NCI-H748 (cell line): ENCODE results near the gene ADGRL3.

ENCODE experiments used
- DNase-seq: peaks from one replicate; lab custom pipeline; 2025; ENCODE audit not compliant: unreplicated experiment; lab: John Stamatoyannopoulos, UW

ADGRL3 gene

DNA sequence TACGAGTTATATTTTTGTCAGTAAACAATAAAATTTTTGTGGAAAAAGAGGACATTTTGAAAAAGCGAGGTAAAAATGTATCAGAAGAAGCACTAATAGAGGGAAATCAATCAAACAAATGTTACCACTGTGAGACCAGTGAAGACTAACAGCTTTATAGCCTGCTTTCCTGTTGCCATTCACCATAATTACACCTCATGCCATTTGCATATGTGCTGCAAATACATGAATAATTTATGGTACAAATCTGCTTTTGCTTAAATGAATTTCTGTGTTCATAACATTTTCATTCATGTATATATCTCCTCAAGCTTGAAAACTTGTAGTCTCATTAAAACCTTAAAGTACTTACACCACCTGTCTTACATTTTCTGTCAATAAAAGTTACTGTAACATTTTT is 830.8 kb downstream of the ADGRL3 start:
- DNase-seq: no peak

DNA sequence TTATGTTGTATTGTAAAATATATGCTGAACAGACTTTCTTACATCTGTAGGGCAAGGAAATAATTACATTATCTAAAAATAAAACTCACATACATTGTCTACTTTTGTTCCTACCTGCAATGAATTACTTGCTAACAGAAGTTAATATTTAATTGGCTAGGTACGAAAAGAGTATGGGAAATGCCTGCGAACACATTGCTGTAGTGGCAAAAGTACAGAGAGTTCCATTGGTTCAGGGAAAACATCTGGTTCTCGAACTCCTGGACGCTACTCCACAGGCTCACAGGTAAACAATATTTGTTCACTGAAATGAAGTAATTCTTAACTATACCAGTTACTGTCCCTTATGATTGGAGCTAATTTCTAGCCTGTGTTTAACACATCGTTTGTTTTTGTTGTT is 837.4 kb downstream of the ADGRL3 start:
- DNase-seq: no peak

DNA sequence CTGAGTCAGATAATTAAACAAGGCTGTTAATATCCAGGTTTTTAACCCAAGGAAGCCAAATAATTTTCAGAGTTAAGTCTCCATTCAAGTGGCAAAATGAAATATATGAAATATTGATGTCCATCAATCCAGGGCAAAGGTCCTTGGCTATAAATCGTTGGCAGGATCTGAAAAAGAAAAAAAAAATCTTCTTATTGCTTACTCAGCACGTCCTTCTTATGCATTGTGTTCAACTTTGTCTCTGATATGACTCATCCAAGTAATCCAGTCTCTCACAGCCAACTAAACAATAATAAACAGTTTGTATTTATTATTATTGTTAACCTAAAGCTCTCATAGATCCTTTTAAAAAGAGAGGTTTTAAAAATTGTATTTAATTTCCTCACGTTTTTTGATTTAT is 851.2 kb downstream of the ADGRL3 start:
- no peak for DNase-seq

DNA sequence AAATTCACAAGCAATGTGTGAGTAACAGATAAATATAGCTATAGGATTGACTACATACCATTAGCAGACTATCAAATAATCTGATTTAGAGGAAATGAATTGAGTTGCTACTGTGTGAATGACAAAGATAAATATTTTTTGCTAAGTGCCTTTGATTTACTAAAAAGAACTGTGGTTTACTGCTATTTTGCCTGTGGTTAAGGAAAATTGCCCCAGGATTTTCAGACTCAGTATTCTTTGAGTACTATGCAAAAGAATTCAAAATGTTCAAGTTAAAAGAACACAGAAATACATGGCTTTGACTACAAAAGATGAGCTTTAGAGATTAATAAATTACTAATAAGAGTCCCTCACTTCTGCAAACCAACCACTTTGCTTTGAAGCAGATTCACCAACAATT is 853.8 kb downstream of the ADGRL3 start:
- no peak for DNase-seq

DNA sequence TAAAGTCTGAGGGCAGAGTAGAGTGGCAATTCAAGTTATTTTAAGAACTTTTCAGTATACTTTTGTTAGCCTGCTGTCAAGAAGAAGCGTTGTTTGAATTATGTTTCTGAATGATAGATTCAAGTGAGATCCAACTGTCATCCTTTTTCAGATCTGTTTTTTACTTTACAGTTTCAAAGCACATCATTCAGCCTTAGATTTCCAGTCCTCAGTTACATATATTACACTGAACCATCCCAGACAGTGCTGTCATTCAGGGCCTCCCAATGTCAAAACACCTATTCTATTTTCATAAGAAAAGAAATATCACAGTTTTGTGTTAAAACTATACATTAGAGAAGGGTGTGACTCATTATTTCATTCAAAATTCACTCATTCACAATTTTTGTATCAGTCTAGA is 856.9 kb downstream of the ADGRL3 start:
- no peak for DNase-seq

DNA sequence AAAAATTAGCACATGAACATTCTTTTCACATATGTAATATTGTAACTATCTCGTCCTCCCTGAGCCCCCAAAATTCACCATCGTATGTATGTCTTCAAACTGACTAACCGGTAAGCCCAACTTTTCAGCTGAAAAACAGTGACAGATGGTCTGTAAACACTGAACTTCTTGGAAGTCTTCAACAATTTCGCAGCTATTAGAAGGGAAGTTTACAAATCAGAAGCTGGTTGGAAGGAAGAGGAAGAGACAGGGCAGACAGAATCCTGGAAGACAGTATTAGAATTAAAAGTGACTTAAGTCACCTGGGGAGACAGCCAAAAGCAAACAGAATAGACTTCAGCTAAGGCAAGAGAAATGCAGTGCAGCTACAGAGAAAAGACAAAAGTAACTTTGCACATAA is 858.4 kb downstream of the ADGRL3 start:
- DNase-seq: no peak

DNA sequence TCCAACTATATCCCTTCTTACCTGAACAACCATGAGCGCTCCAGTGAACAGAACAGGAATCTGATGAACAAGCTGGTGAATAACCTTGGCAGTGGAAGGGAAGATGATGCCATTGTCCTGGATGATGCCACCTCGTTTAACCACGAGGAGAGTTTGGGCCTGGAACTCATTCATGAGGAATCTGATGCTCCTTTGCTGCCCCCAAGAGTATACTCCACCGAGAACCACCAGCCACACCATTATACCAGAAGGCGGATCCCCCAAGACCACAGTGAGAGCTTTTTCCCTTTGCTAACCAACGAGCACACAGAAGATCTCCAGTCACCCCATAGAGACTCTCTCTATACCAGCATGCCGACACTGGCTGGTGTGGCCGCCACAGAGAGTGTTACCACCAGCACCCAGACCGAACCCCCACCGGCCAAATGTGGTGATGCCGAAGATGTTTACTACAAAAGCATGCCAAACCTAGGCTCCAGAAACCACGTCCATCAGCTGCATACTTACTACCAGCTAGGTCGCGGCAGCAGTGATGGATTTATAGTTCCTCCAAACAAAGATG is 870.2 kb downstream of the ADGRL3 start:
- DNase-seq: no peak

DNA sequence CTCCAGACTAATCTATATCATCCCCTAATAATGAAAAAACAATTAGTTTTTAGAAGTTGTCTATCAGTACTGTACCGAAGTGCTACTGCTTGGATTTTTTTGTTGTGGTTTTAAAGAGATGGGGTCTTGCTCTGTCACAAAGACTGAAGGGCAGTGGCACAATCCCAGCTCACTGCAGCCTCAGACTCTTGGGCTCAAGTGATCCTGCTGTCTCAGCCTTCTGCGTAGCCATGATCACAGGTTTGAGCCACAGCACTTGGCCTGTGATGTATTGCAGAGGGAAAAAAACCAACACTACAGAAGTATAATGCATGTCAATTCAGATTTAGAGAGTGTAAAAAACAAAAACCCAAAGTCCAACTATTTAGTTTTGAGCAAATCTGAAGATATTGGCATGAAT is 875.0 kb downstream of the ADGRL3 start:
- no peak for DNase-seq

DNA sequence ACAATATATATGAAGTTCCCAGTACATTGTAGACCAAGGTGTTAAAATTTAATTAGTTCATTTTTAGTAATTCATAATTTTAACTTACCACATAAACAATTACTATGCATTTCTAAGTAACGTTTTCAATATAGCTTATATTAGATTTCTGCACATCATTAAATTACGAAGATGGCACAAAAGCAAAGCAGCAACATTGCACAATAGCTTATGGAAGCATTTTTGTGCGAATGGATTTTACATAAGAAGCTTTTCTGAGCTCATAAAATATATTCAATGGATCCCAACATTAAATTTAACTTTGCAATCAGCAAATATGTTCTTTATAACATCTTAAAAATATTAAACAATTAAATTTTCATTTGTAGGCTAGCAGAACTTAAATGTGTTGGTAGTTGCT is 875.4 kb downstream of the ADGRL3 start:
- DNase-seq: no peak

DNA sequence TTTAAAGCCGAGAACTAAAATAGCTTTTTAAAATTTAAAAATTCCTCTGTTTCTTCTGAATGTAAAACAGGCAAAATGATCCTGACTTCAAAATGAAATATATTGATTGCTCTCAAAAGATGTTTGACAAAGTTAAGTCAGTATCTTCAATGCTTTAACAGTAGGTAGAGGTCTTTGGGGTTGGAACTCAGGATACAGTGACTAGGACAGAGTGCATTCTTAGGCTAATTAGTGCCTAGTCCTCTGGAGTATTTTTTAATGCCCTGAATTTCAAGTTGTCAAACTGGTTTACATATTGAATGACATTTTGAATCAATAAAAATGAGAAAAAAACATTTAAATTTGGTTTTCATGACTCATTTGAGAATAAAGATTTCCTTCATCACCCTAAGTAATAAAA is 877.3 kb downstream of the ADGRL3 start:
- DNase-seq: no peak

DNA sequence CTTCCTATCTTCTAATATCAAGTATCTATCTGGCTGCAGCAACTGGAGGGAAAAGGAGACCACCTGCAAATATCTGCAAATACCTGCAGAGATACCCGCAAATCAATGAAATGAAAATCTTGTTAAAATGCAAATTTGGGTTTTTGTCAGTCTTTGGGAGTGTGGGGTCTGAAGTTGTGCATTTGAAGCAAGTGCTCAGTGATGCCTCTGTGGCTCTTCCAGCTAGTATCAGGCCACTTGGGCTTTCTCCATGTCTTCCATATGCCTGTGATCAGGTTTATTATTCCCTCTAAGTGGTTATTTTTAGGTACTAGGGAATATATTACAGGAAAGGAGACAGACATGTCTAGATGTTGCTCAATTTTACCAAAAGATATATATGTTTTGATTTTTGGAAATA is 880.3 kb downstream of the ADGRL3 start:
- no peak for DNase-seq

DNA sequence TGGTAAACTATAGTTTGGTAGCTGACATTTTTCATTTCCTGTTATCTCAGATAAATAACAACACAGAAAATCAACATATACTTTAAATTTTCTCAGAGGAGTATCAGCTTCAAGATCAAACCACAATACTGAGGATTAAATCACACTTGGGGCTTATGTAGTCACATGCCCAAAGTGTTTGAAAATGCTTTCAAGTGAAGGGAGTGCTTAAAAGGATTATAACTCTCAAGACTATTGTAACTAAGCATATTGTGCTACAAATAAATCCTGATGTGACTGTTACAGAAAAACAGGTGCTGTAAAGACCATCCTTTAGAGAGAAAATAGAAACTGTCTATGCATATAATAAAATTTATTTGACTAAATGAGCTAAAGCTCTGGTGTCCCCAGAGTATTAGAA is 887.6 kb downstream of the ADGRL3 start:
- DNase-seq: no peak

DNA sequence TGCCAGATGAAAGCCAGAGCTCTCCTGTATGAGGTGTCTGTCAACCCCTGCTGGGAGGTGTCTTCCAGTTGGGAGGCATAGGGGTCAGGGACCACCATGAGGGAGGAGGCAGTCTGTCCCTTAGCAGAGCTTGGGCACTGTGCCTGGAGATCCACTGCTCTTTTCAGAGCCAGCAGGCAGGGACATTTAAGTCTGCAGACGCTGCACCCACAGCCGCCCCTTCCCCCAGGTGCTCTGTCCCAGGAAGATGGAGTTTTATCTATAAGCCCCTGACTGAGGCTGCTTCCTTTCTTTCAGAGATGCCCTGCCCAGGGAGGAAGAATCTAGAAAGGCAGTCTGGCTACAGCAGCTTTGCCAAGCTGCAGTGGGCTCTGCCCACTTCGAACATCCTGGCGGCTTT is 893.6 kb downstream of the ADGRL3 start:
- no peak for DNase-seq

DNA sequence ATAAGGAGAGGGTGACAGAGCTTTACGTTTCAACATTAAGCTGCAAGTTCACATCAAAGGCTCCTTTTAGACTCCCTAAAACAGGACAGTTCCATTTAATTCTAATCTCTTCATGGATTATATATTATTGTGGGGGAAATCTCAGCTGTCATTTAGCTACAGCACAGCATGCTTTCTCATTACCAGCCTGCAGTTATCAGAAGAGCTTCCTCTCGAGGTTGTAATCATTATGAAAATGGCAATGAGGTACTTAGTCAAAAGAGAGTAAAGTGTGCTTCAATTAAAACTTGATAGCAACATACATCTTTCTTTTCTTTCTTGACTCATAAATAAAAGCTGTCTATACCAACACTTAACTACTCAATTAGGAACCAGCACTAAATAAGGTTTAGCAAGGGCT is 896.8 kb downstream of the ADGRL3 start:
- no peak for DNase-seq

DNA sequence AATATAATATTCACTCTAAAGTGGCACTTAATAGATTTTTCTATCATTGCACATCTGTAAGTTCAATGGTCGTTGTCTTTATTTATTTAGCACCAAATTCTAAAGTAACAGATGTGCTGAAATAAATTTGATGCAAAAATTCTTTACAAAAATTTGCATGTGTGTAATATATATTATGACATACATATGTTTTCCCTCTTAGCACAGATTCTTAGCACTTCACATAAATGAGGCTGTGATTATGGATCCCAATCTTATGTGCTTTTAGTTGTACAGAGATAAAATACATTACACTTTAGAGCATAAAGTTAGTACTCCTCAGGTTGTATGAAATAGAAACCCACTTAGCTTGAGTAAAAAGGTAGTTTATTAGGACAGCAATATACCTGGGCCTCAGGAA is 915.1 kb downstream of the ADGRL3 start:
- DNase-seq: no peak

DNA sequence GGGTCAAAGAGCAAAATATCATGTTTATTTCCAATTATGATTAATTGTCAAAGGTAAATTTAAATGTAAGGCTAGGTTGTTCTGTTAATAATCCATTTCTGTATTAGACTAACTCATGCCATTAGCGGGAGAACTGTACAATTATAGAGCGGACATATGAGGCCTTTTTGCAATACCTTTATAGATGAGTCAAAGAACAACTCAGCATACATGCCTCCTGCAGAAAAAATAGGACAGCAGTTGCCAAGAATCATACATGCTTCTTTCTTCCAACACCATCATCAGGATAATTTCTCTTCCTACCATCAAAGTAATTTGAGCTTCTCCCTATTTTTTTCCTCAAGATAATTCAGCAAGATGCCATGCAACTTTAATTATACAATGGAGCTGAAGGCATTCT is 917.8 kb downstream of the ADGRL3 start:
- DNase-seq: no peak

DNA sequence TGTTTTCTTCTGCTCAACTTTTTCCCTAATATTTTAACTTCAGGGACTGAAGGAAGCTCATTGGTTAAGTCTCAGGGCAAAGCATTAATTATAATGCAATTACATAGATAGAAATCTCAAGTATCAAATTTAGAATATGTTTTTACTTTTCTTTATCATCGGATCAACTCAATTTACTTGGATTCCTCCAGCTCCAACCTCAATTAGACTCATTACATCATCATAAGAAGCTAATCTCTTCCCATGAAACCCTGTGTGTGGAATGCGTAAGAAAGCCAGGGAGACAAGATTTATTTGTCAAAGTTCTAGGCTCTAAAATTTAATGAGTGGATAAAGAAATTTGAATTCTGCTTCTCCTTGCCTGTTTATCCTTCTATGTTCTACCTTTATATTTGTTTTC is 918.4 kb downstream of the ADGRL3 start:
- DNase-seq: no peak

DNA sequence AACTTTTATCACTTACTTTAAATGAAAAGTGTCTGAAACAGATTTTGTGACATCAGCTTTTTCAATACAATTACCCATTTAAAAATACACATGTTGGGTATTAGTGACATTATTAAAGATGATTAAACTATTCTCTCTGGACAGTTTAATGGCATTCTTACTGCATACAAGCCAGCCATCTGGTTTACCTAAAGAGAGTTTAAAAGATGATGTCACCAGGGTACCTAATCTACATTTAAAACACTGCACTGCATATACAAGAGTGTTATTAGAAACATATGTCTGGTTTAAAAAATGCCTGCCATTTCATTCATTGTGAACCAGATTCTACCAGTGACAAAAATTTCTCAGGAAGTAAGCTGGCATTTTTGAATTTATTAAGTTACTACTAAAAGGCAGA is 919.1 kb downstream of the ADGRL3 start:
- no peak for DNase-seq

DNA sequence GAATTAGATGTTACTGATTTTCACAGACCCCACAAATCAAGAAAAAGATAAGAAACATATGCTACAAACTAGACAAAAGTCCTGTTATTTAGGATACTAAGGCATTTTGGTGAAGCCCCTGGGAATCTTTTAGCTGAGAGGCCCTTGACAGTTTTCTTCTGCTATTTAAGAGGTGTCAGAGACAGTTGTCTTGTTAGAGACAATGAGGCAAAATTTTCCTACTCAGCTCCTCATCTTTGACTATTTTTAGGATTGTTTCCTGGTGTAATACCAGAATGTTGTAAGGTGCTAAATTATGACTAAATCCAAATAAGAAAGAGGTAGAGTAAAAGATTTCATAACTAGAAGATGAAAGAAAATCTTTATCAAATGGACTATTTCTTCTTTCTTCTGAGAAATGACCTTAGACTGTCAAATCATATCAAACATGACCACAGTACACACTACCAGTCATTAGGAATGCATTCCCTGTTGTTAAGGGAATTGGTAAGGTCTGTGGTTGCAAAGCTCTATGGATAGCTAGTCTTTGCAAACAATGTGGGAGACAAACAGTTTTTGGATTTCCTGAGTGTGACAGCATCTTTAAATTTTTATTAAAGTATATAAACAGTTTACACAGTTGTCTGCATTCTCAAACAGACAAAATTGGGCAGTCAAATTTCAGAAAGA is 926.1 kb downstream of the ADGRL3 start:
- no peak for DNase-seq
